ENCODE results near the gene LUZP1. TPM values are rescaled to one million over a fixed set of nuclear protein-coding genes. Genes with fewer than 3 reads are reported as not detected.

LUZP1 gene
- total and polyA plus RNA-seq, 2 experiments from 2014 or later, result 23.3 to 27.6 TPM

- no peaks in the 10 kb centered on the region for H3K79me2 ChIP-seq
- H4K20me1 ChIP-seq (ENCODE audit: insufficient read depth, poor library complexity, severe bottlenecking), result no peaks in the 10 kb centered on the region
- no peak overlapping the region for H3K27ac ChIP-seq
- no peak overlapping the region for H3K4me3 ChIP-seq
- no peaks in the 10 kb centered on the region for H3K9me2 ChIP-seq (replicated peaks; ENCODE audit: insufficient read depth)
- no peaks in the 10 kb centered on the region for H3K36me3 ChIP-seq (replicated peaks; ENCODE audit: insufficient read depth, low read depth)
- H3K4me2 ChIP-seq, result no peak overlapping the region
- DNase-seq (ENCODE audit: low spot score), result no peak
- WGBS (ENCODE audit: low lambda C conversion rate, missing lambda C conversion rate), result 88% methylated on average over 3 of the region's 3 CpGs
- H3K27me3 ChIP-seq, result no peaks in the 10 kb centered on the region
- no peak overlapping the region for H2AFZ ChIP-seq
- H3K4me1 ChIP-seq (ENCODE audit: insufficient read depth), result no peaks in the 10 kb centered on the region
- no peaks in the 10 kb centered on the region for H3K9me3 ChIP-seq (ENCODE audit: low read depth)
- TF ChIP-seq EZH2phosphoT487 (IDR thresholded peaks at IDR 0.05; ENCODE audit: low read depth, severe bottlenecking, unreplicated experiment), result no peak
- TF ChIP-seq EZH2 (IDR thresholded peaks at IDR 0.05; ENCODE audit: borderline replicate concordance), result no peak
- no peak for TF ChIP-seq CTCF (IDR thresholded peaks at IDR 0.05; ENCODE audit: poor library complexity)
These were observed 83.0 kb downstream of the LUZP1 start for GRCh38 chr1:23085696-23086095.

GRCh38 chr1:23084880-23085279 lies 83.8 kb downstream of the LUZP1 start:
- Histone ChIP-seq H3K79me2 (no peaks in the 10 kb centered on the region), H3K27me3 (no peaks in the 10 kb centered on the region), H3K9me2 (replicated peaks; ENCODE audit: insufficient read depth) (no peaks in the 10 kb centered on the region), H3K36me3 (replicated peaks; ENCODE audit: insufficient read depth, low read depth) (no peaks in the 10 kb centered on the region), H3K4me2 (no peak overlapping the region), H3K27ac (no peak overlapping the region), H3K4me1 (ENCODE audit: insufficient read depth) (no peaks in the 10 kb centered on the region), H2AFZ (no peak overlapping the region), H3K9me3 (ENCODE audit: low read depth) (no peaks in the 10 kb centered on the region), H3K4me3 (no peak overlapping the region), H4K20me1 (ENCODE audit: insufficient read depth, poor library complexity, severe bottlenecking) (no peaks in the 10 kb centered on the region)
- WGBS (ENCODE audit: low lambda C conversion rate, missing lambda C conversion rate), result 94% methylated on average over 8 of the region's 8 CpGs
- DNase-seq (ENCODE audit: low spot score), result no peak
- TF ChIP-seq CTCF (IDR thresholded peaks at IDR 0.05; ENCODE audit: poor library complexity), result no peak
- TF ChIP-seq EZH2 (IDR thresholded peaks at IDR 0.05; ENCODE audit: borderline replicate concordance), result no peak
- TF ChIP-seq EZH2phosphoT487 (IDR thresholded peaks at IDR 0.05; ENCODE audit: low read depth, severe bottlenecking, unreplicated experiment), result no peak

- TF ChIP-seq CTCF (IDR thresholded peaks at IDR 0.05; ENCODE audit: poor library complexity) (no peak), EZH2phosphoT487 (IDR thresholded peaks at IDR 0.05; ENCODE audit: low read depth, severe bottlenecking, unreplicated experiment) (no peak), EZH2 (IDR thresholded peaks at IDR 0.05; ENCODE audit: borderline replicate concordance) (no peak)
- Histone ChIP-seq H2AFZ (no peak overlapping the region), H3K4me1 (ENCODE audit: insufficient read depth) (no peaks in the 10 kb centered on the region), H3K4me3 (no peak overlapping the region), H3K79me2 (no peaks in the 10 kb centered on the region), H3K27ac (no peak overlapping the region), H3K9me3 (ENCODE audit: low read depth) (no peaks in the 10 kb centered on the region), H3K9me2 (replicated peaks; ENCODE audit: insufficient read depth) (no peaks in the 10 kb centered on the region), H3K36me3 (replicated peaks; ENCODE audit: insufficient read depth, low read depth) (no peaks in the 10 kb centered on the region), H3K4me2 (no peak overlapping the region), H4K20me1 (ENCODE audit: insufficient read depth, poor library complexity, severe bottlenecking) (no peaks in the 10 kb centered on the region), H3K27me3 (no peaks in the 10 kb centered on the region)
- DNase-seq (ENCODE audit: low spot score), result no peak
- WGBS (ENCODE audit: low lambda C conversion rate, missing lambda C conversion rate), result 94% methylated on average over 5 of the region's 5 CpGs
These were observed 84.8 kb downstream of the LUZP1 start for GRCh38 chr1:23083714-23084480.
